Astrocyte (in vitro differentiated cells and primary cell): Measurements from ENCODE around the gene ADH1C. TPM values are rescaled to one million over a fixed set of nuclear protein-coding genes. Genes with fewer than 3 reads are reported as not detected.

Source experiments
- DNase-seq: peaks from one replicate; pipeline ENCODE4 v3.0.0-alpha.2; 2010; ENCODE audit warnings: low read depth
- FAIRE-seq: peaks from 2 replicates; lab custom pipeline; 2011; peaks lifted over from hg19 to GRCh38; lab: Jason Lieb, UNC
- H2AFZ ChIP-seq: 2 replicates; pipeline ENCODE4 v1.6.0; 2012; ENCODE audit warnings: low read depth, low read length, inconsistent platforms
- H3K27ac ChIP-seq: 2 replicates; pipeline ENCODE4 v1.5.1; 2011; ENCODE audit warnings: low read depth, low read length, inconsistent platforms
- H3K27me3 ChIP-seq: 2 replicates; pipeline ENCODE4 v1.6.0; 2011; ENCODE audit warnings: low read length, inconsistent platforms; ENCODE audit not compliant: insufficient read depth
- H3K36me3 ChIP-seq: 2 replicates; pipeline ENCODE4 v1.5.1; 2011; ENCODE audit warnings: low read length, inconsistent platforms; ENCODE audit not compliant: insufficient read depth
- H3K4me1 ChIP-seq: 2 replicates; pipeline ENCODE4 v1.5.1; 2011; ENCODE audit warnings: low read length, inconsistent platforms; ENCODE audit not compliant: insufficient read depth
- H3K4me2 ChIP-seq: 2 replicates; pipeline ENCODE4 v1.6.0; 2012; ENCODE audit warnings: low read length, inconsistent platforms
- H3K4me3 ChIP-seq: 2 replicates; pipeline ENCODE4 v1.5.1; 2011; ENCODE audit warnings: low read depth, mild to moderate bottlenecking, low read length, inconsistent platforms; ENCODE audit not compliant: insufficient read depth
- H3K79me2 ChIP-seq: 2 replicates; pipeline ENCODE4 v1.6.0; 2012; ENCODE audit warnings: mild to moderate bottlenecking, low read length, inconsistent platforms; ENCODE audit not compliant: insufficient read depth
- H3K9ac ChIP-seq: 2 replicates; pipeline ENCODE4 v1.6.0; 2012; ENCODE audit warnings: mild to moderate bottlenecking, low read length, inconsistent platforms
- H3K9me3 ChIP-seq: 2 replicates; pipeline ENCODE4 v1.5.1; 2012; ENCODE audit warnings: low read depth, mild to moderate bottlenecking, low read length, inconsistent platforms; ENCODE audit not compliant: insufficient read depth
- H4K20me1 ChIP-seq: 2 replicates; pipeline ENCODE4 v1.6.0; 2012; ENCODE audit warnings: low read length, inconsistent platforms; ENCODE audit not compliant: insufficient read depth
- H3K27ac Mint-ChIP-seq: one replicate; pipeline ENCODE4 v1.8.0; 2021; ENCODE audit warnings: mild to moderate bottlenecking, mixed read lengths; ENCODE audit not compliant: unreplicated experiment
- H3K27me3 Mint-ChIP-seq: one replicate; pipeline ENCODE4 v1.8.0; 2021; ENCODE audit warnings: low read depth, mixed read lengths; ENCODE audit not compliant: unreplicated experiment
- H3K36me3 Mint-ChIP-seq: one replicate; pipeline ENCODE4 v1.8.0; 2021; ENCODE audit warnings: low read depth, mixed read lengths; ENCODE audit not compliant: unreplicated experiment
- H3K4me1 Mint-ChIP-seq: one replicate; pipeline ENCODE4 v1.8.0; 2021; ENCODE audit warnings: low read depth, mixed read lengths; ENCODE audit not compliant: unreplicated experiment
- H3K4me3 Mint-ChIP-seq: one replicate; pipeline ENCODE4 v1.8.0; 2021; ENCODE audit warnings: mild to moderate bottlenecking, moderate library complexity, mixed read lengths; ENCODE audit not compliant: unreplicated experiment
- H3K9me3 Mint-ChIP-seq: one replicate; pipeline ENCODE4 v1.8.0; 2021; ENCODE audit warnings: mild to moderate bottlenecking, mixed read lengths; ENCODE audit not compliant: unreplicated experiment
- CTCF ChIP-seq: IDR thresholded peaks from 2 replicates; pipeline ENCODE4 v1.5.1; 2011; ENCODE audit warnings: low read depth, mild to moderate bottlenecking, inconsistent platforms, low read length, moderate library complexity; ENCODE audit not compliant: insufficient read depth
- EZH2 ChIP-seq: IDR thresholded peaks from 2 replicates; pipeline ENCODE4 v1.6.1; 2012; ENCODE audit warnings: mild to moderate bottlenecking, low read length, inconsistent platforms; ENCODE audit not compliant: insufficient read depth
- total RNA-seq: library from RNA; stranded (reverse); gene quantifications from 2 replicates; pipeline ENCODE4 v1.2.1, GENCODE V29; 2021

ADH1C gene
- total RNA-seq, 1 donor from 2014 or later: not detected

- Histone ChIP-seq H3K4me2 (no peak overlapping the region), H3K9me3 (no peaks in the 10 kb centered on the region), H3K79me2 (no peaks in the 10 kb centered on the region), H3K27me3 (no peaks in the 10 kb centered on the region), H3K4me3 (no peak overlapping the region), H3K36me3 (no peaks in the 10 kb centered on the region), H3K9ac (no peak overlapping the region), H4K20me1 (no peaks in the 10 kb centered on the region), H2AFZ (no peak overlapping the region), H3K4me1 (no peaks in the 10 kb centered on the region), H3K27ac (no peak overlapping the region)
- Mint-ChIP-seq H3K36me3 (no peaks in the 10 kb centered on the region), H3K4me3 (no peak overlapping the region), H3K27ac (no peak overlapping the region), H3K9me3 (no peaks in the 10 kb centered on the region), H3K4me1 (no peaks in the 10 kb centered on the region), H3K27me3 (no peaks in the 10 kb centered on the region)
- TF ChIP-seq CTCF (no peak), EZH2 (no peak)
- no peak for DNase-seq
- FAIRE-seq: no peak
Observed at GRCh38 chr4:99382745-99383360, 30.3 kb upstream of the ADH1C start.

GRCh38 chr4:99381588-99382175, 29.1 kb upstream of the ADH1C start:
- Histone ChIP-seq H3K4me1 (no peaks in the 10 kb centered on the region), H3K79me2 (no peaks in the 10 kb centered on the region), H3K4me3 (no peak overlapping the region), H3K27ac (no peak overlapping the region), H3K9me3 (no peaks in the 10 kb centered on the region), H3K9ac (no peak overlapping the region), H3K4me2 (no peak overlapping the region), H4K20me1 (no peaks in the 10 kb centered on the region), H2AFZ (no peak overlapping the region), H3K27me3 (no peaks in the 10 kb centered on the region), H3K36me3 (no peaks in the 10 kb centered on the region)
- Mint-ChIP-seq H3K9me3 (no peaks in the 10 kb centered on the region), H3K27ac (no peak overlapping the region), H3K4me3 (no peak overlapping the region), H3K4me1 (no peaks in the 10 kb centered on the region), H3K27me3 (no peaks in the 10 kb centered on the region), H3K36me3 (no peaks in the 10 kb centered on the region)
- TF ChIP-seq CTCF: no peak
- no peak for TF ChIP-seq EZH2
- FAIRE-seq (no peak), DNase-seq (no peak)

- TF ChIP-seq EZH2: no peak
- TF ChIP-seq CTCF: no peak
- no peak overlapping the region for H2AFZ ChIP-seq
- H3K36me3 Mint-ChIP-seq: no peaks in the 10 kb centered on the region
Observed at GRCh38 chr4:99379571-99379970, 27.0 kb upstream of the ADH1C start.

More at GRCh38 chr4:99379571-99379970, 27.0 kb upstream of the ADH1C start:
- no peak overlapping the region for H3K4me2 ChIP-seq
- H3K4me1 Mint-ChIP-seq: no peaks in the 10 kb centered on the region
- no peak overlapping the region for H3K27ac ChIP-seq
- no peaks in the 10 kb centered on the region for H3K9me3 ChIP-seq
- no peaks in the 10 kb centered on the region for H4K20me1 ChIP-seq
- no peak for DNase-seq
- no peak overlapping the region for H3K9ac ChIP-seq
- H3K4me3 ChIP-seq: no peak overlapping the region
- H3K36me3 ChIP-seq: no peaks in the 10 kb centered on the region
- no peaks in the 10 kb centered on the region for H3K79me2 ChIP-seq
- no peaks in the 10 kb centered on the region for H3K4me1 ChIP-seq
- peaks cover 8% of the 10 kb centered on the region for H3K9me3 Mint-ChIP-seq
- FAIRE-seq: no peak
- no peak overlapping the region for H3K4me3 Mint-ChIP-seq
- no peaks in the 10 kb centered on the region for H3K27me3 Mint-ChIP-seq
- no peak overlapping the region for H3K27ac Mint-ChIP-seq
- no peaks in the 10 kb centered on the region for H3K27me3 ChIP-seq
